Fibroblast of mammary gland (primary cell): Measurements from ENCODE around the gene CCNO.
A peak's percentile ranks its signal among the peaks of the same experiment; 100 is the strongest.

Source experiments
- DNase-seq: peaks from one replicate; pipeline ENCODE4 v3.0.0-alpha.2; 2010; ENCODE audit warnings: low read depth
- H3K4me3 ChIP-seq: 2 replicates; pipeline ENCODE4 v1.5.1; 2011; ENCODE audit warnings: low read depth, mild to moderate bottlenecking, low read length, moderate library complexity; ENCODE audit not compliant: control insufficient read depth
- TF ChIP-seq, protein P1 (sequence below): conservative IDR thresholded peaks from 2 replicates; pipeline ENCODE4 v1.5.1; 2011; ENCODE audit warnings: low read depth, low read length, inconsistent platforms; ENCODE audit not compliant: control insufficient read depth, insufficient read depth

CCNO gene

DNA sequence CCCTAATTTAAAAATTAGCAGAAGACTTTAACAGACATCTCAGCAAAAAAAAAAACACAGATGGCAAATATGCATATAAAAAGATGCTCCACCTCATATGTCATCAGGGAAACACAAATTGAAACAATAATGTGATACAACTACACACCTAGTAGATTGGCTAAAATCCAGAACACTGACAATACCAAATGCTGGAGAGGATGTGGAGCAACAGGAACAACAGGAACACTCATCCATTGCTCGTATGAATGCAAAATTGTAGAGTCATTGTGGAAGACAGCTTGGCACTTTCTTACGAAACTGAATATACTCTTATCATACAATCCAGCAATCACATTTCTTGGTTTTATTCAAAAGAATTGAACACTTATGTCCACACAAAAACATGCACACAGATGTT lies 28.4 kb downstream of the CCNO start:
- H3K4me3 ChIP-seq: no peak overlapping the region
- TF ChIP-seq, protein P1, sequence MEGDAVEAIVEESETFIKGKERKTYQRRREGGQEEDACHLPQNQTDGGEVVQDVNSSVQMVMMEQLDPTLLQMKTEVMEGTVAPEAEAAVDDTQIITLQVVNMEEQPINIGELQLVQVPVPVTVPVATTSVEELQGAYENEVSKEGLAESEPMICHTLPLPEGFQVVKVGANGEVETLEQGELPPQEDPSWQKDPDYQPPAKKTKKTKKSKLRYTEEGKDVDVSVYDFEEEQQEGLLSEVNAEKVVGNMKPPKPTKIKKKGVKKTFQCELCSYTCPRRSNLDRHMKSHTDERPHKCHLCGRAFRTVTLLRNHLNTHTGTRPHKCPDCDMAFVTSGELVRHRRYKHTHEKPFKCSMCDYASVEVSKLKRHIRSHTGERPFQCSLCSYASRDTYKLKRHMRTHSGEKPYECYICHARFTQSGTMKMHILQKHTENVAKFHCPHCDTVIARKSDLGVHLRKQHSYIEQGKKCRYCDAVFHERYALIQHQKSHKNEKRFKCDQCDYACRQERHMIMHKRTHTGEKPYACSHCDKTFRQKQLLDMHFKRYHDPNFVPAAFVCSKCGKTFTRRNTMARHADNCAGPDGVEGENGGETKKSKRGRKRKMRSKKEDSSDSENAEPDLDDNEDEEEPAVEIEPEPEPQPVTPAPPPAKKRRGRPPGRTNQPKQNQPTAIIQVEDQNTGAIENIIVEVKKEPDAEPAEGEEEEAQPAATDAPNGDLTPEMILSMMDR: no peak
- DNase-seq: no peak

DNA sequence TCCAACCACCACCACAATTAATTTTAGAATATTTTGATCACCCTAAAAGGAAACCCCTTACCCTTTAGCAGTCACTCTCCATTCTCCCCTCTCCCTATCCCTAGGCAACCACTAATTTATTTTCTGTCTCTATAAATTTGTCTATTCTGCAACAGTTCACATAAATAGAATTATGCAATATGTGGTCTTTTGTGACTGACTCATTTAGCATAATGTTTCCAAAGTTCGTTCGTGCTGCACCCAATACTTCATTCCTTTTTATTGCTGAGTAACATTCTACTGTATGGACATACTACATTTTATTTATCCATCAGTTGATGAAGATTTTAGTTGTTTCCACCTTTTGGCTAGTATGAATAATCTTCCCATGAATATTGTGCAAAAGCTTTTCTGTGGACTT lies 42.2 kb downstream of the CCNO start:
- TF ChIP-seq, protein P1: no peak
- DNase-seq: peak; percentile 44
- no peak overlapping the region for H3K4me3 ChIP-seq

DNA sequence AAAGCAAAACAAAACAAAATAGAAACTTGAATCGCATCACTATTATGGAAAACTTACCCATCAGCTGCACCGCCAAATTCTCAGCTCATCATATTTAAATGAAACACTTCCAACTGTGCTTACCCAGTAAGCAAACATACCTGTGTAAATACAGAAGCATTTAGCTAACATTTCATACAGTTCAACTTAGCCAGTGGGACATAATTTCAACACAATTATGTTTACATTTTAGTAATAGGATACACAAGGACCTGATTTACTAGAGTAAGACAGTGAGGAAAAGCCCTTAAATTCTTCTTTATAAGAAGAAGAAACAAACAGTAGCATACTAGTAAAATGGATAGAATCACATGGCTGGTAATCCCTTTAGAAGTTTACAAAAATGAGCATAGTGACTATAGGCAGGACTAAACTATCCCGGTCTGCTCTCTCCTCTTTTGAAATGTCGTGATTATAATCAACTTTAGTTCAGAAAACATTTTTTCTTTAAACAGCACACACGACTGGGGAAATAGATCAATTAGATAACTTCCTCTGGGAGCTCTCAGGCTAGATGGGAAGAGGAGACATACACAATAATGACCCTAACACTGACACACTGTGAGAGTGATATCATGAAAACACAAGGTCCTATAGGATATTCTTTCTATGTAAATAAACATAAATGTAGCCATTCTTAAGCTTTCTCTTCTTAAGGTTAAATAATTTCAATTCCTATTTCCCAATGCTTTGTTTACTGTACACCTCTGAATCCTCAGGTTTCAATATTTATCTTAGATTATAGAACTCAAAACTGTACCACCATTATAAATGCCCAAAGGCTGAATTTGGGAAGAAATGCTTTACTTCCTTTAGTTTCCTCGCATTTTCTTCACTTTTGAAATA lies 44.5 kb downstream of the CCNO start:
- no peak overlapping the region for H3K4me3 ChIP-seq
- no peak for DNase-seq
- TF ChIP-seq, protein P1: no peak

DNA sequence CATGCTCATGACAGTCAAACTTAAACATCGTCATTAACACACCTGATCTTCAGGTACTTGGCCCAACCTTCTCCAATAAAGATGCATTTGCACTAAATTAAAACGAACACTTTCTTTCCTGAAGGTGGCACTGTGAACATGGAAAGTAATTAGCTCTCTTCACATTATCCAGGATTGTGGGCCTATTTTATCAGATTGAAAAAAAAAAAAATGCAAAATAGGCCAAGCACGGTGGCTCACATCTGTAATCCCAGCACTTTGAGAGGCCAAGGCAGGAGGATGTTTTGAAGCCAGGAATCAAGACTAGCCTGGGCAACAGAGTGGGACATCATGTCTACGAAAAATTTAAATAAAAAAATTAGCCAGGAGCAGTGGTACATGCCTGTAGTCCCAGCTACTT lies 46.0 kb downstream of the CCNO start:
- H3K4me3 ChIP-seq: no peak overlapping the region
- DNase-seq: no peak
- TF ChIP-seq, protein P1: no peak
